AG09309 (cell line): ENCODE measurements around the gene TSLP.

ENCODE experiments used
- DNase-seq: peaks from one replicate; pipeline ENCODE4 v3.0.0-alpha.2; 2010; ENCODE audit warnings: low read depth
- H3K4me3 ChIP-seq: 2 replicates; pipeline ENCODE4 v1.5.1; 2011; ENCODE audit warnings: mild to moderate bottlenecking, low read depth, low read length, moderate library complexity; ENCODE audit not compliant: control insufficient read depth
- TF ChIP-seq, protein P1 (sequence below): IDR thresholded peaks from 2 replicates; pipeline ENCODE4 v1.5.1; 2011; ENCODE audit warnings: mild to moderate bottlenecking, low read depth, low read length, inconsistent platforms; ENCODE audit not compliant: insufficient read depth, control insufficient read depth; ENCODE audit errors: missing control alignments

TSLP gene

DNA sequence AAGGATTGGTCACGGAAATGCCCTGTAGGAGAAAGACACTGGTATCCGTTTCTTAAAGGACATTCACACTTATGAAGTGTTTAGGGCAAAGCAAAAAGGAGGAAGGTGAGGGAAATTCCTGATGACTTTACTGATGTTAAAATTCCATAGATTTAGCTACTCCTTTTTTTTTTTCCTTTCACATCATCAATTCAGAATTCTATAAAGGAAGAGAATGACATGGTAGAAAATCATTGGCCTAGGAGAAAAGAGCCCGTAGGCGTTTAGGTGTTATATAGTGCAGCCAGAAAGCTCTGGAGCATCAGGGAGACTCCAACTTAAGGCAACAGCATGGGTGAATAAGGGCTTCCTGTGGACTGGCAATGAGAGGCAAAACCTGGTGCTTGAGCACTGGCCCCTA, at the start of gene TSLP:
Gene TSLP (plus strand): TSS at position 301 of the 400 bp plus-strand sequence. CDS start 178 bp downstream, outside the sequence.
- peak within 1 kb of the TSS; percentile 14 for H3K4me3 ChIP-seq
- no peak for DNase-seq
- TF ChIP-seq, protein P1, sequence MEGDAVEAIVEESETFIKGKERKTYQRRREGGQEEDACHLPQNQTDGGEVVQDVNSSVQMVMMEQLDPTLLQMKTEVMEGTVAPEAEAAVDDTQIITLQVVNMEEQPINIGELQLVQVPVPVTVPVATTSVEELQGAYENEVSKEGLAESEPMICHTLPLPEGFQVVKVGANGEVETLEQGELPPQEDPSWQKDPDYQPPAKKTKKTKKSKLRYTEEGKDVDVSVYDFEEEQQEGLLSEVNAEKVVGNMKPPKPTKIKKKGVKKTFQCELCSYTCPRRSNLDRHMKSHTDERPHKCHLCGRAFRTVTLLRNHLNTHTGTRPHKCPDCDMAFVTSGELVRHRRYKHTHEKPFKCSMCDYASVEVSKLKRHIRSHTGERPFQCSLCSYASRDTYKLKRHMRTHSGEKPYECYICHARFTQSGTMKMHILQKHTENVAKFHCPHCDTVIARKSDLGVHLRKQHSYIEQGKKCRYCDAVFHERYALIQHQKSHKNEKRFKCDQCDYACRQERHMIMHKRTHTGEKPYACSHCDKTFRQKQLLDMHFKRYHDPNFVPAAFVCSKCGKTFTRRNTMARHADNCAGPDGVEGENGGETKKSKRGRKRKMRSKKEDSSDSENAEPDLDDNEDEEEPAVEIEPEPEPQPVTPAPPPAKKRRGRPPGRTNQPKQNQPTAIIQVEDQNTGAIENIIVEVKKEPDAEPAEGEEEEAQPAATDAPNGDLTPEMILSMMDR, result no peak

DNA sequence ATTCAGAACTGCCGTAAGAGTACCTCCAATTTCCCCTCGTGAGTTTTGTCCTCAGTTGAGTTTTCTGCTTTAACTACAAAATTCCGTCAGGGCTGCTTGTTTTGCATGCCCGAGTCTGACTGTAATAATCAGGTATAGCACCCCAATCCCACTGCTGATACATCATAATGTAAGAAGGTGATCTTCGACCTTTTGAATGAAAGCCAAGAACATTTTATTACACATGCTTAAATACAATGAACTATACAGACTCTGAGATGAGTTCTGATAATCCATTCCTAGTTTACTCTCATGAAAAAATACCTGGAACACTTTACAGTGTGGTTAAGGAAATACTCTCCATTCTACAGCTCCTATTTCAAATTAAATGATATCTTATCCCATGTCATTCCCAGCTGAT, 49.2 kb upstream of the TSLP start:
- TF ChIP-seq, protein P1, result no peak
- DNase-seq, result no peak
- H3K4me3 ChIP-seq, result no peak overlapping the region

DNA sequence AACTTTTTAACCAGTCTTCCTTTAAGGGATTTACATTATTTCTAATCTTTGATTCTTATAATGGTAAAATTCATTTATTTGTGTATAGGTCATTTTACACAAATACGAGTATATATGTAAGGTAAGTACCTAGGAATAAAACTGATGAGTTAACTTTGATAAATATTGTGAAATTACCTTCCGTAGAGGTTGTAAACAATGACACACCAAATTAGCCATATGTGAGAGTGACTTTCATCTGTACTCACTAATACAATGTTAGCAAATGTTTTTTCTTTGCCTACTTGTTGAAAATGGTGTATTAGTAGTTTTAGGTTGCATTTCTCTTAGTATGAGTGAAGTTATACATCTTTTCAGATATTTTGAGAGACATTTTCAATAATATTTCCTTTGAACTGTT, 42.6 kb upstream of the TSLP start:
- TF ChIP-seq, protein P1, result no peak
- no peak overlapping the region for H3K4me3 ChIP-seq
- DNase-seq, result no peak

DNA sequence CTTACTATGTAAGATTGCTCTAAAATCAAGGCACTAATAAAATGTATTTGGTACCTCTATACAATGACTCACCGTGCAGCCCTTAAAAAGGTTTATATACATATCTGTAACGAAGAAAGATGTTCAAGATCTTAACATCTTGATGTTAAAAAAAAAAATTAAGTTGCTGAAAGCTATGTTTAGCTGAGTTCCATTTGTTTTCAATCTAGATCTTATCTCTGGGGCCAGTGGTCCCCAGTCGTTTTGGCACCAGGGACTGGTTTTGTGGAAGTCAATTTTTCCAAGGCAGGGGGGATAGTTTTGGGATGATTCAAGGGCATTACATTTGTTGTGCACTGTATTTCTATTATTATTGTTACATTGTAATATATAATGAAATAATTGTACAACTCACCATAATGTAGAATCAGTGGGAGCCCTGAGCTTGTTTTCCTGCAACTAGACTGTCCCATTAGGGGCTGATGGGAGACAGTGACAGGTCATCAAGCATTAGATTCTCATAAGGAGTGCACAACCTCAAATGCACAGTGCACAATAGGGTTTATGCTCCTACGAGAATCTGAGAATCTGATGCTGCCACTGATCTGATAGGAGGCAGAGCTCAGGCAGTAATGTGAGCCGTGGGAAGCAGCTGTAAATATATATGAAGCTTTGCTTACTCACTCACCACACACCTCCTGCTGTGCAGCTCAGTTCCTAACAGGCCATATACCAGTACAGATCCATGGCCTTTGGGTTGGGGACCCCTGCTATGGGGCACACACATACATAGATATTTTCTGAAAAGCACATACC, 27.6 kb upstream of the TSLP start:
- DNase-seq, result no peak
- TF ChIP-seq, protein P1, result no peak
- H3K4me3 ChIP-seq, result no peak overlapping the region

DNA sequence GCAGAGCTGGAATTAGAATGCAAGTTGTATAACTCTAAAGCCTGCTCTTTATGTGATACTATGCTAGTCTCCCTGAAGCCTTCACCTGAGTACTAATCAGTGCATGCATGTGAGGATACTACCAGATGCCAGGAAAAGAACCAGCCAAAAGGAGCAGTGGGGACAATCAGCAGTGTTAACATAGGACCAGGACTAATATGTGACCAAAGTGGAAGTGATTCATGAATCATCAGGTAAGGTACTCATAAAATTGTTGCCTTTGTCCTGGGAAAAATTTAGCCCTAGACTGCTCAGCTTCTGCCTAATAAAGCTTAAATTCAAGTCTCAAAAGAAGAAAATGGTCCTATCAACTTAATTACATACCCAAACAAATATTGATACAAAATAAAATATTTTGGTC, 13.4 kb upstream of the TSLP start:
- TF ChIP-seq, protein P1, result no peak
- no peak overlapping the region for H3K4me3 ChIP-seq
- DNase-seq, result no peak

DNA sequence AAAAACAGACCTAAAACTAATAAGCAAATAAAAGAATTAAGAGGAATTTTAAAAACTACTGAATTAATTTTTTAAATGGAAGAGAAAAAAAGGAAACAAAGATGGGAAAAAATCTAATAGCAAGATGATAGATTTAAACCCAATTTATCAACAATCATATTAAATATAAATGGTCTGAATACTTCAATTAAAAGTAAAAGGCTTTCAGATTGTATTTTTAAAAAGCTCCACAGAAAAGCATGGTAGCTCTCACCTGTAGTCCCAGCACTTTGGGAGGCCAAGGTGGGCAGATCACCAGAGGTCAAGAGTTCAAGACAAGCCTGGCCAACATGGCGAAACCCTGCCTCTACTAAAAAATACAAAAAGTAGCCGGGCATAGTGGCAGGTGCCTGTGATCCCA, 11.3 kb upstream of the TSLP start:
- DNase-seq, result no peak
- TF ChIP-seq, protein P1, result no peak
- H3K4me3 ChIP-seq, result no peak overlapping the region
